Ishikawa (cell line): ENCODE data around the gene LIX1L.

ENCODE experiments used
- CEBPB ChIP-seq: IDR thresholded peaks from 2 replicates; pipeline ENCODE4 v1.6.1; 2012
- CREB1 ChIP-seq: IDR thresholded peaks from 2 replicates; pipeline ENCODE4 v1.6.1; 2012; ENCODE audit warnings: low read depth
- EGR1 ChIP-seq: IDR thresholded peaks from 2 replicates; pipeline ENCODE4 v1.6.1; 2012
- EP300 ChIP-seq: IDR thresholded peaks from 2 replicates; pipeline ENCODE4 v1.6.1; 2012; ENCODE audit warnings: borderline replicate concordance
- FOXM1 ChIP-seq: IDR thresholded peaks from 2 replicates; pipeline ENCODE4 v1.6.1; 2012; ENCODE audit warnings: low read depth, borderline replicate concordance
- NFIC ChIP-seq: IDR thresholded peaks from 2 replicates; pipeline ENCODE4 v1.6.1; 2012
- RAD21 ChIP-seq: IDR thresholded peaks from 2 replicates; pipeline ENCODE4 v1.6.1; 2012; ENCODE audit warnings: low read depth
- TAF1 ChIP-seq: IDR thresholded peaks from 2 replicates; pipeline ENCODE4 v1.6.1; 2012; ENCODE audit warnings: low read depth, mild to moderate bottlenecking
- TCF12 ChIP-seq: IDR thresholded peaks from 2 replicates; pipeline ENCODE4 v1.6.1; 2012; ENCODE audit warnings: low read depth
- TEAD4 ChIP-seq: IDR thresholded peaks from 2 replicates; pipeline ENCODE4 v1.6.1; 2012
- YY1 ChIP-seq: IDR thresholded peaks from 2 replicates; pipeline ENCODE4 v1.6.1; 2012; ENCODE audit warnings: low read depth
- ZBTB7A ChIP-seq: IDR thresholded peaks from 2 replicates; pipeline ENCODE4 v1.6.1; 2012; ENCODE audit warnings: low read depth
- TF ChIP-seq, protein P1 (sequence below): IDR thresholded peaks from 2 replicates; pipeline ENCODE4 v1.6.1; 2012
- TF ChIP-seq, protein P2 (sequence below): IDR thresholded peaks from 2 replicates; pipeline ENCODE4 v1.6.1; 2012
- TF ChIP-seq, protein P3 (sequence below): IDR thresholded peaks from 2 replicates; pipeline ENCODE4 v1.6.1; 2012; ENCODE audit warnings: low read depth, mild to moderate bottlenecking

Gene LIX1L

DNA sequence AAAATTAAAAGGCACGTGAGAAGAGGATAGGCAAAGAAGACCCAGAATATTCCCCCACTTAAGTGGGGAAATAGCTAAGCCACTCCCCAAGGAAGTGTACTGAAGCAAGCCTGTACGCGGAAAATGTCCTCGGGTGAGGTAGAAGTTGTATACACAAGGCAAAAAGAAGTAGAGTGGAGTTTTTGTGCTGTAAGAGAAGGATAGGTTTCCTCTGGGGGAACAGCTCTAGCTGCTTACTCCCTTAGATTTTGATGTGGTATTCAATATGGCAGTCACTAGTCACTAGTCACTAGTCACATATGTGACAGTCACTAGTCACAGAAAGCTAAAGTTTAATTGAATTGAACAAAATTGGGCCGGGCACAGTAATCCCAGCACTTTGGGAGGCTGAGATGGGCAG lies 31.0 kb upstream of the LIX1L start:
- TF ChIP-seq TCF12 (no peak), NFIC (no peak), FOXM1 (no peak)

- TF ChIP-seq TEAD4 (no peak), TCF12 (no peak), YY1 (no peak), ZBTB7A (no peak), CEBPB (no peak), RAD21 (no peak), TAF1 (no peak), EGR1 (no peak), CREB1 (no peak), EP300 (no peak), NFIC (no peak), FOXM1 (no peak)
- TF ChIP-seq, protein P1, sequence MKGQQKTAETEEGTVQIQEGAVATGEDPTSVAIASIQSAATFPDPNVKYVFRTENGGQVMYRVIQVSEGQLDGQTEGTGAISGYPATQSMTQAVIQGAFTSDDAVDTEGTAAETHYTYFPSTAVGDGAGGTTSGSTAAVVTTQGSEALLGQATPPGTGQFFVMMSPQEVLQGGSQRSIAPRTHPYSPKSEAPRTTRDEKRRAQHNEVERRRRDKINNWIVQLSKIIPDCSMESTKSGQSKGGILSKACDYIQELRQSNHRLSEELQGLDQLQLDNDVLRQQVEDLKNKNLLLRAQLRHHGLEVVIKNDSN: no peak
- TF ChIP-seq, protein P2, sequence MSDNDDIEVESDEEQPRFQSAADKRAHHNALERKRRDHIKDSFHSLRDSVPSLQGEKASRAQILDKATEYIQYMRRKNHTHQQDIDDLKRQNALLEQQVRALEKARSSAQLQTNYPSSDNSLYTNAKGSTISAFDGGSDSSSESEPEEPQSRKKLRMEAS: no peak
- TF ChIP-seq, protein P3, sequence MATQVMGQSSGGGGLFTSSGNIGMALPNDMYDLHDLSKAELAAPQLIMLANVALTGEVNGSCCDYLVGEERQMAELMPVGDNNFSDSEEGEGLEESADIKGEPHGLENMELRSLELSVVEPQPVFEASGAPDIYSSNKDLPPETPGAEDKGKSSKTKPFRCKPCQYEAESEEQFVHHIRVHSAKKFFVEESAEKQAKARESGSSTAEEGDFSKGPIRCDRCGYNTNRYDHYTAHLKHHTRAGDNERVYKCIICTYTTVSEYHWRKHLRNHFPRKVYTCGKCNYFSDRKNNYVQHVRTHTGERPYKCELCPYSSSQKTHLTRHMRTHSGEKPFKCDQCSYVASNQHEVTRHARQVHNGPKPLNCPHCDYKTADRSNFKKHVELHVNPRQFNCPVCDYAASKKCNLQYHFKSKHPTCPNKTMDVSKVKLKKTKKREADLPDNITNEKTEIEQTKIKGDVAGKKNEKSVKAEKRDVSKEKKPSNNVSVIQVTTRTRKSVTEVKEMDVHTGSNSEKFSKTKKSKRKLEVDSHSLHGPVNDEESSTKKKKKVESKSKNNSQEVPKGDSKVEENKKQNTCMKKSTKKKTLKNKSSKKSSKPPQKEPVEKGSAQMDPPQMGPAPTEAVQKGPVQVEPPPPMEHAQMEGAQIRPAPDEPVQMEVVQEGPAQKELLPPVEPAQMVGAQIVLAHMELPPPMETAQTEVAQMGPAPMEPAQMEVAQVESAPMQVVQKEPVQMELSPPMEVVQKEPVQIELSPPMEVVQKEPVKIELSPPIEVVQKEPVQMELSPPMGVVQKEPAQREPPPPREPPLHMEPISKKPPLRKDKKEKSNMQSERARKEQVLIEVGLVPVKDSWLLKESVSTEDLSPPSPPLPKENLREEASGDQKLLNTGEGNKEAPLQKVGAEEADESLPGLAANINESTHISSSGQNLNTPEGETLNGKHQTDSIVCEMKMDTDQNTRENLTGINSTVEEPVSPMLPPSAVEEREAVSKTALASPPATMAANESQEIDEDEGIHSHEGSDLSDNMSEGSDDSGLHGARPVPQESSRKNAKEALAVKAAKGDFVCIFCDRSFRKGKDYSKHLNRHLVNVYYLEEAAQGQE: no peak
Measured at GRCh38 chr1:145987926-145988325, 30.1 kb upstream of the LIX1L start.

DNA sequence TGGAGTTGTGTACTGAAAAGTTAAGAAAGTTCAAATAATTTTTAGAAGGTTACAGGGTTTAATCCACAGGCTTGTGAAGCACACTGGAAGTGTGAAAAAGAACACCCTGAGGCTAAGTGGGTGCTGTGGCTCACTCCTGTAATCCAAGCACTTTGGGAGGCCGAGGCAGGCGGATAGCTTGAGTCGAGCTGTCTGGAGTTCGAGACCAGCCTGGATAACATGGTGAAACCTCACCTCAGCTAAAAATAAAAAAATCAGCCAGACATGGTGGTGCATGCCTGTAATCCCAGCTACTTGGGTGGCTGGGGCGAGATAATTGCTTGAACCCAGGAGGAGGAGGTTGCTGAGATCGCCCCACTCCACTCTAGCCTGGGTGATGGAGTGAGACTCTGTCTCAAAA lies 28.7 kb upstream of the LIX1L start:
- TF ChIP-seq TCF12: no peak
- no peak for TF ChIP-seq YY1
- no peak for TF ChIP-seq TAF1
- no peak for TF ChIP-seq CEBPB
- TF ChIP-seq, protein P1: no peak
- TF ChIP-seq EGR1: no peak
- TF ChIP-seq, protein P2: no peak
- no peak for TF ChIP-seq CREB1
- no peak for TF ChIP-seq EP300
- no peak for TF ChIP-seq TEAD4

DNA sequence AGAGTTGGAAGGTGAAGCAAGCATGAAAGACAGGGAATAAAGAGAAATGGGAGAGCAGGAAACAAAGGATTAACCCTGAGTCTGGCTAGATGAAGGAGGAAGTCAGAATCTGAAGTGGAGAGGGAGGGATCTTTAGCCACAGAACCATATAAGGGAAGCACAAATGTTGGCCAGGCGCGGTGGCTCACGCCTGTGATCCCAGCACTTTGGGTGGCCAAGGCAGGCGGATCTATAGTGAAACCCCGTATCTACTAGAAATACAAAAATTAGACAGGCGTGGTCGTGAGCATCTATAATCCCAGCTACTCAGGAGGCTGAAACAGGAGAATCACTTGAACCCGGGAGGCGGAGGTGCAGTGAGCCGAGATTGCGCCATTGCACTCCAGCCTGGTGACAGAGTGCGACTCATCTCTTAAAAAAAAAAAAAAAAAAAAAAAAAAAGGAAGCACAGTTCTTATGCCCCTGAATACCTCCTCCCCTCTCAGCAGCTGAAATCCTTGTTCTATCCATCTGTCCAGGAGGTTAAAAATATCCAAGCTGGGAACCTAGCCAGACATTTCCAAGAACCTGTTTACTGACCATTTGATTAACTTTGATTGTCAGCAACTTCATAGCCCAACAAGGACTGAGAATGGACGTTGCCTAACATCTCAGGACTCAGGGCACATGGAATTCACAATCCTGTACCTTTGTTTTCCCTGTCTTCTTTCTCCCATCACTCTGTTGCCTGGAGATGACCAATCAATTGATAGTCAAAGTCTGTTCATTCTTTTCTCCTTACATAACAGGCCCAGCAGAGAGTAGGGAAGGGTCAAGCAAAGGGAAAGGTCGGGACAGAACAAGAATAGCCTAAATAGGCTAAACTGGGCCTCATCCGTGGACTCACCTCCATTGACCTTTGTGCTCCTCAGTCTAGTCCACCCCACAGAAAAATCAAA lies 28.0 kb upstream of the LIX1L start:
- TF ChIP-seq CEBPB: peak; percentile 59
- no peak for TF ChIP-seq TEAD4

GRCh38 chr1:145985129-145985501 lies 27.3 kb upstream of the LIX1L start:
- TF ChIP-seq, protein P1: no peak
- TF ChIP-seq TCF12 (no peak), ZBTB7A (no peak), RAD21 (no peak), EP300 (no peak), CEBPB (no peak), YY1 (no peak), EGR1 (no peak)
- TF ChIP-seq, protein P3: no peak
